Left forelimb (tissue), 1 donor: Measurements from ENCODE around the gene OSBPL6.
A peak's percentile ranks its signal among the peaks of the same experiment; 100 is the strongest.
"Not testable (repeated sequence)": the region's sequence is repeated elsewhere in the genome, so short reads cannot be mapped to it uniquely, and the experiment has no call there.

Source experiments
- DNase-seq: peaks from one replicate; pipeline ENCODE4 v3.0.0-alpha.2; 2018; ENCODE audit warnings: low spot score

Gene OSBPL6

GRCh38 chr2:178403671-178404306, 209.5 kb downstream of the OSBPL6 start:
- DNase-seq: no peak

- no peak for DNase-seq
Observed at GRCh38 chr2:178404368-178404767, 210.1 kb downstream of the OSBPL6 start.

DNA sequence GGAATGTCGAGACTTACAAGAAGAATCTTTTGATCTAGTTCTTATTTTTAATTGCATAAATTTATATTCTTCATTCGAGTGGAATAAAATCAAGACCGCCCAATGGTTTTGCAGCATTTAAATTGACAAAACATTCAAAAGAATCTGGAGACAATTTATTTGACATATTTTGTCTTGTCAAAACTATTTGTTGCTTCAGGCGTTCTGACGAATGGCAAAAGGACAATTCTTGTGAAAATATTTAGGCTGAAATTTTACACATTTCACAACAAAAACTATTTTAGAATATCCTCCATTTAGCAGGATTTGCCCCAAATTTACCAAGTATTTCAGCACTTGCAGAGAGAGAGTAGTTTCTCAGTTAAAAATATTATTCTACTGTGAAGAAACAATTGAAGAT, 214.9 kb downstream of the OSBPL6 start:
- DNase-seq: no peak

DNA sequence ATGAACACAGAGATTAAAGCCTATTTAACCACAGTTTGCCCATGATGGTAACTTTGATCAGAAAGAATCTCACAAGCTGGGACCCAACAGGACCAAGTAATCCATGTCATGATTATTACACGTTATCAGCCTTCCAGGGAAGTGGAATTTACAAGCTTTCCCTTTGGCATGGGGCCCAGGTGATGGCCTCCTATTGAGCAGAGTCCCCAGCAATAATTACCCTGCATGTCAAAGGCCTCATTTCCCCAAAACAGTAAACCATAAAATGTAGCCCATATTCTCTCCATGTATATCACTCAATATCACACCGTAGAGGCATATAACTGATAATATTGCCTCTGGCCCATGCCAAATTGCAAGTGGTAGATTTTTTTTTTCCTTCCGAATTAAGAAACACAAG, 217.7 kb downstream of the OSBPL6 start:
- no peak for DNase-seq

GRCh38 chr2:178412453-178412852, 218.1 kb downstream of the OSBPL6 start:
- DNase-seq: not testable (repeated sequence)

GRCh38 chr2:178413472-178414265, 219.4 kb downstream of the OSBPL6 start:
- DNase-seq: peak; percentile 86

DNA sequence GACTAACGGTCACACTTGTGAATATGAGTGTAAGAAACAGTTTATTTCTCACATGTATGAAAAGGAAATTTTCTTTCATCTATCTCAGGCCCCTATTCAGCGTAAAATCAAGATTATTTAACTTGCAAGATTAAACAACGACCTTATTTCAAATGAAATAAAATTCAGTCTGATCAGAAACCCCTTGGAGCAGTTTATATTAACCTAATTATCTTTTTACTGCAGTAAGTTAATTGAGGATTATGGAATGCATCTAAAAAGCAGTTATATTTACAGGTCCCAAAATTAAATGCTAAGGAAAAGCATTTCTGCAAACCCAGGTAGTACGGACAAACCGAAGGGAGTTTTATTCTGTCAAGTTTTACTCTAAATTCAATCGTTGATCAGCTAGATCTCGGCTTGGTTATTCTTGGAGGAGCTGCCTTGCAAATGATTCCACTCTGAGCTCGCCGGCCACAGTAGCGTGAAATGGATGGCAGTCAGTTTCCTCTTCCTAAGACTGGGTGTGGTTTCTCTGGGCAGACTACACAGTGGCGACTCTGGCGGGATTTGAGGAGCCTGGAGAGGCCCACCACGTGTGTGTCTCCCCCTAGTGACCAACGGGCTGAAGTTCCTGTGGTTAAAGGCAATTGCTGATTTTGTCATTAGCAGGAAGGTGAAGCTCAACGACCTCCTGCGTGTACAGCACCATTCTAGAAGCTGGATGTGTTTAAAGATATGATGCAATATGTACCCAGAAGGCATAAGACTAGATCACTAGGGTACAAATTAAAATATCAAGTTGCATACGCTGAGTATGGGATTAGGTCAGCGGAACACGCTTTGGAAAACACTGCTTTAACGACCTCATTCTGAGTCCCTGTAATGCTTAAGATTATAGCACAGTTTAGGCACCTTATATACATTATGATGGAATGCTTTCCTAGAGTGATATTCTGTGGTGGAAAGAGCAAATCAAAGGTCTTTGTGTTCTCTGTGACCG, 220.2 kb downstream of the OSBPL6 start:
- peak; percentile 88 for DNase-seq

DNA sequence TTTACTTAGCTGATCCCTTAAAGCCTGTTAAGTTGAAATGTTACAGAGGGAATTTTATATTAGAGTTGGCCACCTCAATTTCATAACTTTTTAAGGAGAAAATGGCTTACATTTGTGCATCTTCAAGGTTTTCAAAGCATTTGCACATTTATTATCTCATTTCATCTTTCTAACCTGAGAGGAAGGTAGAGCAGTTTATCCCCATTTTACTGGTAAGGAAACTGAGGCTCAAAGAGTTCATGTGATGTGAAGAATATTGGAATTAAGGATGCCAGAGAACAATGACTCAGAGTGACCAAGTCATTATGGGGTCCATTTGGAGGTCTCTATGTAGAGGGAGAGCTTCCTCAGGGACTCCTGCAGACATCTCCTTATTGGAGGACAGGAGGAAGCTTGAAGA, 221.7 kb downstream of the OSBPL6 start:
- DNase-seq: no peak

- DNase-seq: no peak
Observed at GRCh38 chr2:178417916-178418315, 223.6 kb downstream of the OSBPL6 start.

GRCh38 chr2:178418426-178418825, 224.1 kb downstream of the OSBPL6 start:
- DNase-seq: no peak

DNA sequence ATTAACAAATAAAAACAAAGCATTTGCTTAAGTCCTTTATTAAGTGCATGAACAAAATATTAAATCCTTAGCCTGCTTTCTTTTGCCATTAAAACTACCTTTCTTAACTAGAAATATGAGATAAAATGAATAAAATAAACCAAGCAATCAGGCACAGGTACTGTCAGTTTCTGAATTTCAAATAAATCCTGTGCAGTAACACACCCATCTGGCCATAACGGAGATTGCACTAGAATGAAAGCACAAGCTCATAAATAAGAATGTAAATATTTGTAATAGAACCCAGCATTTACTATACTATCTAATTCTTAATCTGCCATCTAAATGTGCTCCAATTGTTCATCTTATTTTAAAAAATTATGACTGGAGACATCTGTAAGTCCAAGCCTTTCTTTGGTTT, 224.8 kb downstream of the OSBPL6 start:
- DNase-seq: no peak

GRCh38 chr2:178420463-178420999, 226.2 kb downstream of the OSBPL6 start:
- DNase-seq: no peak

GRCh38 chr2:178422097-178422496, 227.8 kb downstream of the OSBPL6 start:
- no peak for DNase-seq

GRCh38 chr2:178423746-178424145, 229.4 kb downstream of the OSBPL6 start:
- DNase-seq: not testable (repeated sequence)

DNA sequence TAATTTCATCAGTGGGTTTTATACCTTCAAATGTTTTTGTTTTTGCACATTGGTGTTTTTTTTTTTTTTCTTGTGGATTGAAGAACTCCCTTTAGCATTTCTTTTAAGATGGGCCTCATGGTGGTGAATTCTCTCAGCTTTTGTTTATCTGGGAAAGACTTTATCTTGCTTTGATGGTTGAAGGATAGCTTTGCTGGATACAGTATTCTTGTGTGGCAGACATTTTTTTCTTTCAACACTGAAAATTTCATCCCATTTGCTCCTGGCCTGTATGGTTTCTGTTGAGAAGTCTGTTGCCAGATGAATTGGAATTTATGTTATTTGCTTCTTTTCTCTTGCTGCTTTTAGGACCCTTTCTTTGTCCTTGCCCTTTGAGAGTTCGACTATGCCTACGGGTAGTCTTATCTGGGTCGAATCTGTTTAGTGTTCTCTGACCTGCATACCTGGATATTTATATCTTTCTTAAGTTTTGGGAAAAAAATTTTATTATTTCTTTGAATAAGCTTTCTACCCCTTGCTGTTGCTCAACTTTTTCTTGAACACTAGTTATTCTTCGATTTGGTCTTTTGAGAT, 231.0 kb downstream of the OSBPL6 start:
- no peak for DNase-seq

DNA sequence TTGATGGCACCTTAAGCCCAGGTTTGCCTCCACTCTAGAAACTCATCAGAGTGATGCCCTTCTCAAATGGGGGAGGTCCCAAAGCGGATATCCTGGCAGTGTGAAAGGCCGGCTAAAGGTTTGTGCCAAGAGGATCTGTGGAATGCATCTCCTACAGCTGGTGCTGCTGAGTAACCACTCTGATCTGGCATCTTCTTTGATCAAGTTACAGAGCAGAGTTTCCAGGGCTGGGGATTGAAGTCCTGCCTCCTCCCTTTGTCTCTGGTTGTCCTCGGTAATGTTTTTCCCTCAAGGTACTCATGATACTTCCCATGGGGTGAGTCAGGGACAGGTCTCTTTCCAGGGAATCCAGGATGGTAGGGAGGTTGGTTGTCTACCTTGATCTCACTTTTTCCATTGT, 232.1 kb downstream of the OSBPL6 start:
- DNase-seq: no peak

DNA sequence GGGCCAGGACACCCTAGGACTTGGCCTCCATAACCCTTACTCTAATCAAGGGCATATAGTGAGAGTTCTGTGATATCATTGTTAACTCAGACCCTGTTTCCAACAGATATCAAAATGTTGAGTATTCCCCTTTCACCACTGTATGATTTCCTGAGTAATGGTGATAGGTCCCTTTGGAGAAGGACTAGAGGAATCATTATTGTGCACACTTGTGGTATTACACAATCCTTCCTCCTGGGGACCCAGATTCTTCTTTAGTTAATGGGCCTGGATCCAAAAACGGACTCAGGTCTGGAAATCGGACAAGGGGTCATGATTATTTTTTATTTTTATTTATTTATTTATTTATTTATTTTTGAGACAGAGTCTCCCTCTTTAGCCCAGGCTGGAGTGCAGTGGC, 233.1 kb downstream of the OSBPL6 start:
- no peak for DNase-seq

- DNase-seq: no peak
Observed at GRCh38 chr2:178428396-178428806, 234.1 kb downstream of the OSBPL6 start.

DNA sequence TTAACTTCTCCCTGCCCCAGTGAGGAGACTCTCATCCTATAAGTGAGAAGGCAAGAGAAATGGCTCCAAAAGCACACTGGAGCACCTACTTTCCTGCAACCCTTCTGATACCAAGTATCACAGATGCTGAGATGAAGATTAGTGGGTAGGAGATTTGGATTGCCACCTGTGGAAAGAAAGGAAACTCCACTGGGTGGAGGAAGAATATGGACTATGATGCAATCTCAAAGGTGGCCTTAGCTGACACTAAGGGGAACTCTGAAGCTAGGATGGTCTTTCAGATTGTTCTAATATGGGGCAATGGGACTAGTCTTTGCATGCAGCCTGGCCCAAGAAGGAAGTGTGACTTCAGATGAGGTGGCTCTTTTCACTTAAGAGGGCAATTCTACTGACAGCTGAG, 235.0 kb downstream of the OSBPL6 start:
- DNase-seq: no peak

GRCh38 chr2:178436662-178437061, 242.3 kb downstream of the OSBPL6 start:
- no peak for DNase-seq

DNA sequence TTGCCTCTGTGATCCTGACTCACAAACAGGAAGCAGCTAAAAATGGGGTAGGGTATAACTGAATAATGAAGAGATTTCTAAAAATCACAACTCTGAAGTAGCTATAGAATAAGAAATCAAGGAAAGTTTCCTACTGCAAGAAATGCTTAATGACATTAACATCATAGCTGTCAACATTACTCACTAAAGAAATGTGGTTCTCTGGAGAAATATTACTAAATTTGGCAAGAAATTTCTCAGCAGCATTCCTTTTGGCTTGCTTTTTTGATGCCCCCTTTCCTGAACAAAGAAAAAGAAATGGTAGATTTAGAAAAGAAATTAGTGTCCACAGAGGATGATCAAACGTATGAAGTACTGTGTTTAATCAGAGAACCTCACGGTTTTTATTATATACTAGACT, 247.1 kb downstream of the OSBPL6 start:
- no peak for DNase-seq
